ENCODE measurements around the gene KRTAP12-1. TPM values are rescaled to one million over a fixed set of nuclear protein-coding genes. Genes with fewer than 3 reads are reported as not detected.

Gene KRTAP12-1
- total and polyA plus RNA-seq, 9 of the 15 experiments (the other 6 are each of a cell fraction or from before 2014, with no cell fraction given): not detected

GRCh38 chr21:44728716-44729115 lies 46.8 kb upstream of the KRTAP12-1 start:
- 10% methylated on average over 14 of the region's 14 CpGs for WGBS (ENCODE audit: insufficient coverage, low coverage, missing lambda C conversion rate)
- no peak overlapping the region for H3K4me3 ChIP-seq
- no peak overlapping the region for H3K9ac ChIP-seq (ENCODE audit: insufficient read depth in 1 of 2, low read depth in 2 of 2, low read length in 2 of 2)
- DNase-seq (ENCODE audit: extremely low read depth in 1 of 4, low spot score in 3 of 4): no peak
- ATAC-seq: no peak
- ChIA-PET POLR2A (interaction anchor here (0.5 kb wide), 1 partner anchor 279 kb away, joined by 6 read pairs; no protein-coding TSS in a partner anchor), CTCF (ENCODE audit: low intra/inter-chr PET ratio) (no interaction called here)
- H4K20me1 ChIP-seq (replicated peaks; ENCODE audit: control insufficient read depth, insufficient read depth, low read length): peaks cover 8% of the 10 kb centered on the region; the same call in 1 of the 2 replicates
- H3K79me2 ChIP-seq (ENCODE audit: control insufficient read depth, insufficient read depth, low read length): no peaks in the 10 kb centered on the region
- H2AFZ ChIP-seq (ENCODE audit: low read depth, low read length): no peak overlapping the region
- H3K27ac ChIP-seq (ENCODE audit: extremely low read depth, low read depth, low read length): no peak overlapping the region
- no peaks in the 10 kb centered on the region for H3K9me1 ChIP-seq (ENCODE audit: control insufficient read depth, insufficient read depth, low read length)
- in situ Hi-C loops (cut with MboI) (no loop called here), intact Hi-C loops (cut with micrococcal nuclease) (no loop called here)
- H3K9me3 ChIP-seq (replicated peaks; ENCODE audit: control insufficient read depth, insufficient read depth, low read depth, low read length): no peaks in the 10 kb centered on the region
- no peak for FAIRE-seq
- no TSS peak for BruUV-seq (replicated peaks)
- no peak for TF ChIP-seq SP2 (IDR thresholded peaks at IDR 0.05; ENCODE audit: extremely low read depth, low read depth, low read length, poor library complexity, severe bottlenecking)
- TF ChIP-seq ZZZ3 (IDR thresholded peaks at IDR 0.05): no peak
- TF ChIP-seq, protein P1, sequence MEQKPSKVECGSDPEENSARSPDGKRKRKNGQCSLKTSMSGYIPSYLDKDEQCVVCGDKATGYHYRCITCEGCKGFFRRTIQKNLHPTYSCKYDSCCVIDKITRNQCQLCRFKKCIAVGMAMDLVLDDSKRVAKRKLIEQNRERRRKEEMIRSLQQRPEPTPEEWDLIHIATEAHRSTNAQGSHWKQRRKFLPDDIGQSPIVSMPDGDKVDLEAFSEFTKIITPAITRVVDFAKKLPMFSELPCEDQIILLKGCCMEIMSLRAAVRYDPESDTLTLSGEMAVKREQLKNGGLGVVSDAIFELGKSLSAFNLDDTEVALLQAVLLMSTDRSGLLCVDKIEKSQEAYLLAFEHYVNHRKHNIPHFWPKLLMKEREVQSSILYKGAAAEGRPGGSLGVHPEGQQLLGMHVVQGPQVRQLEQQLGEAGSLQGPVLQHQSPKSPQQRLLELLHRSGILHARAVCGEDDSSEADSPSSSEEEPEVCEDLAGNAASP (IDR thresholded peaks at IDR 0.05): no peak
- TF ChIP-seq HBP1 (CRISPR knock-in tag; IDR thresholded peaks at IDR 0.05): no peak
- no peak for TF ChIP-seq HES1 (IDR thresholded peaks at IDR 0.05; ENCODE audit: low read depth)
- TF ChIP-seq, protein P2, sequence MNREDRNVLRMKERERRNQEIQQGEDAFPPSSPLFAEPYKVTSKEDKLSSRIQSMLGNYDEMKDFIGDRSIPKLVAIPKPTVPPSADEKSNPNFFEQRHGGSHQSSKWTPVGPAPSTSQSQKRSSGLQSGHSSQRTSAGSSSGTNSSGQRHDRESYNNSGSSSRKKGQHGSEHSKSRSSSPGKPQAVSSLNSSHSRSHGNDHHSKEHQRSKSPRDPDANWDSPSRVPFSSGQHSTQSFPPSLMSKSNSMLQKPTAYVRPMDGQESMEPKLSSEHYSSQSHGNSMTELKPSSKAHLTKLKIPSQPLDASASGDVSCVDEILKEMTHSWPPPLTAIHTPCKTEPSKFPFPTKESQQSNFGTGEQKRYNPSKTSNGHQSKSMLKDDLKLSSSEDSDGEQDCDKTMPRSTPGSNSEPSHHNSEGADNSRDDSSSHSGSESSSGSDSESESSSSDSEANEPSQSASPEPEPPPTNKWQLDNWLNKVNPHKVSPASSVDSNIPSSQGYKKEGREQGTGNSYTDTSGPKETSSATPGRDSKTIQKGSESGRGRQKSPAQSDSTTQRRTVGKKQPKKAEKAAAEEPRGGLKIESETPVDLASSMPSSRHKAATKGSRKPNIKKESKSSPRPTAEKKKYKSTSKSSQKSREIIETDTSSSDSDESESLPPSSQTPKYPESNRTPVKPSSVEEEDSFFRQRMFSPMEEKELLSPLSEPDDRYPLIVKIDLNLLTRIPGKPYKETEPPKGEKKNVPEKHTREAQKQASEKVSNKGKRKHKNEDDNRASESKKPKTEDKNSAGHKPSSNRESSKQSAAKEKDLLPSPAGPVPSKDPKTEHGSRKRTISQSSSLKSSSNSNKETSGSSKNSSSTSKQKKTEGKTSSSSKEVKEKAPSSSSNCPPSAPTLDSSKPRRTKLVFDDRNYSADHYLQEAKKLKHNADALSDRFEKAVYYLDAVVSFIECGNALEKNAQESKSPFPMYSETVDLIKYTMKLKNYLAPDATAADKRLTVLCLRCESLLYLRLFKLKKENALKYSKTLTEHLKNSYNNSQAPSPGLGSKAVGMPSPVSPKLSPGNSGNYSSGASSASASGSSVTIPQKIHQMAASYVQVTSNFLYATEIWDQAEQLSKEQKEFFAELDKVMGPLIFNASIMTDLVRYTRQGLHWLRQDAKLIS (CRISPR knock-in tag; IDR thresholded peaks at IDR 0.05): no peak
- TF ChIP-seq RFX7 (CRISPR knock-in tag; IDR thresholded peaks at IDR 0.05): no peak
- no peak for TF ChIP-seq SREBF1 (IDR thresholded peaks at IDR 0.05; ENCODE audit: borderline replicate concordance, low read depth, low read length)
- TF ChIP-seq GABPB1 (CRISPR knock-in tag; IDR thresholded peaks at IDR 0.05): no peak
- TF ChIP-seq MECOM (CRISPR knock-in tag; IDR thresholded peaks at IDR 0.05): no peak
- no peak for TF ChIP-seq ZNF384 (IDR thresholded peaks at IDR 0.05; ENCODE audit: low read depth, low read length)
- no peak for TF ChIP-seq PURB (CRISPR knock-in tag; IDR thresholded peaks at IDR 0.05; ENCODE audit: low read depth)
- TF ChIP-seq PHF8 (IDR thresholded peaks at IDR 0.05; ENCODE audit: borderline replicate concordance, low read length): no peak
- TF ChIP-seq GATA2 (CRISPR knock-in tag; IDR thresholded peaks at IDR 0.05): no peak
- no peak for TF ChIP-seq IFI16 (CRISPR knock-in tag; IDR thresholded peaks at IDR 0.05)
- no peak for TF ChIP-seq U2AF1 (optimal IDR thresholded peaks at IDR 0.05; ENCODE audit: low read depth, low read length)
- H3K36me3 ChIP-seq (ENCODE audit: control insufficient read depth, insufficient read depth, low read length): no peaks in the 10 kb centered on the region
- H3K4me2 ChIP-seq (ENCODE audit: insufficient read depth, low read length): no peak overlapping the region
- H3K4me1 ChIP-seq (replicated peaks in 1 of 2; ENCODE audit: control insufficient read depth in 2 of 2, insufficient read depth in 2 of 2, low read length in 2 of 2): peaks cover 10 to 15% of the 10 kb centered on the region in 2 experiments; a peak in 4 of 5 replicates
- H3K27me3 ChIP-seq (ENCODE audit: control insufficient read depth in 2 of 2, insufficient read depth in 2 of 2, low read length in 2 of 2): peaks cover 72 to 91% of the 10 kb centered on the region in 2 experiments
